CD4-positive, alpha-beta T cell treated with Interleukin-4 for 4 hours (primary cell): Measurements from ENCODE around the gene BEST1.
"Not testable (repeated sequence)": the region's sequence is repeated elsewhere in the genome, so short reads cannot be mapped to it uniquely, and the experiment has no call there.

ENCODE experiments used
- DNase-seq: peaks from one replicate; pipeline ENCODE4 v3.0.0-alpha.2; 2020

Gene BEST1

GRCh38 chr11:61949169-61950034 is 749 bp upstream of the BEST1 start:
- no peak for DNase-seq

DNA sequence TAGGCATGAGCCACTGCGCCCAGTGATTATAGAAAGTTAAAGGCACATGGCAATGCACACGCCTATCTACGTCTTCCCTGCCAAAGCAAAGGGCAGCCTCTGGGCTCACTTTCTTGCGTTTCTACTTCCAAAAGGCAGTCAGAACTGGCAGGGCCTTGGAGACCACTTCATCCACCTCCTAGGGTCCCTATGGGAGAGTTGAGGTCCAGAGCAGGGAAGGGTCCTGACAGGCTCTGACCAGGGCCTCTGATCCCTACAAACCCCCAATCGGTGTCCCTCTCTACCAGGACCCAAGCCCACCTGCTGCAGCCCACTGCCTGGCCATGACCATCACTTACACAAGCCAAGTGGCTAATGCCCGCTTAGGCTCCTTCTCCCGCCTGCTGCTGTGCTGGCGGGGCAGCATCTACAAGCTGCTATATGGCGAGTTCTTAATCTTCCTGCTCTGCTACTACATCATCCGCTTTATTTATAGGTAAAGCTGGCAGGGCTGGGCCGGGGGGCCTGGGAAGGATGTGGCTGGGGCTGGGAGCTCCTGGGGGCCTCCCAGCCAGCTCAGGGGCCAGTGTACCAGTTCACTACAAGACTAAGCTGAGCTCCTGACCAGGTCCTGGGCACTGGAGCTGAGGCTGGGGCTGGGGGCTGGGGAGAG is 1.5 kb downstream of the BEST1 start:
- DNase-seq, result no peak

- no peak for DNase-seq
These were observed 2.7 kb downstream of the BEST1 start for GRCh38 chr11:61952882-61953281.

- DNase-seq, result not testable (repeated sequence)
These were observed 3.5 kb downstream of the BEST1 start for GRCh38 chr11:61953632-61954031.

GRCh38 chr11:61954106-61954850 is 4.1 kb downstream of the BEST1 start:
- no peak for DNase-seq

GRCh38 chr11:61954851-61955421 is 4.8 kb downstream of the BEST1 start:
- no peak for DNase-seq

DNA sequence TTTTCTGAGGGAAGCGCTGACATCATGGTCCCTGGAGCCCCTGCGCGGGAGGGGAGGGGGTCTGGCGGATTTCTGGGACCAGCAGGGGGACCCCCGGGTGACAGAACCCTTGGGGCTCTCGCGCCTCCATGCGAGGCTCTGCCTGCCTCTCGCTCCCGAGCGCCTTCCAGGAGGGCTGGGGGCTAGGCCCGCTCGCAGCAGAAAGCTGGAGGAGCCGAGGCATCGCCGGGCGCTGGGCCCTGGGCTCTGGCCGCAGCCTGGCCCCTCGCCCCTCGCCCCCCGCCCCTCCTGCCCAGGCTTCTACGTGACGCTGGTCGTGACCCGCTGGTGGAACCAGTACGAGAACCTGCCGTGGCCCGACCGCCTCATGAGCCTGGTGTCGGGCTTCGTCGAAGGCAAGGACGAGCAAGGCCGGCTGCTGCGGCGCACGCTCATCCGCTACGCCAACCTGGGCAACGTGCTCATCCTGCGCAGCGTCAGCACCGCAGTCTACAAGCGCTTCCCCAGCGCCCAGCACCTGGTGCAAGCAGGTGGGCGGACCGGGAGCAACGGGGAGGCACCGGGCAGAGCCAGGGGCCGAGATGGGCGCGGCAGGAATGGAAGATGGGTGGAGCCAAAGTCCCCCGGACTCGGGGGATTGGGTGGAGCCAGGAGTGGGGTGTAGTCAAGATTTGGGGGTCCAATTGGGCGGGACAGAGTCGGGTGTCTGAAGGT is 5.4 kb downstream of the BEST1 start:
- no peak for DNase-seq

DNA sequence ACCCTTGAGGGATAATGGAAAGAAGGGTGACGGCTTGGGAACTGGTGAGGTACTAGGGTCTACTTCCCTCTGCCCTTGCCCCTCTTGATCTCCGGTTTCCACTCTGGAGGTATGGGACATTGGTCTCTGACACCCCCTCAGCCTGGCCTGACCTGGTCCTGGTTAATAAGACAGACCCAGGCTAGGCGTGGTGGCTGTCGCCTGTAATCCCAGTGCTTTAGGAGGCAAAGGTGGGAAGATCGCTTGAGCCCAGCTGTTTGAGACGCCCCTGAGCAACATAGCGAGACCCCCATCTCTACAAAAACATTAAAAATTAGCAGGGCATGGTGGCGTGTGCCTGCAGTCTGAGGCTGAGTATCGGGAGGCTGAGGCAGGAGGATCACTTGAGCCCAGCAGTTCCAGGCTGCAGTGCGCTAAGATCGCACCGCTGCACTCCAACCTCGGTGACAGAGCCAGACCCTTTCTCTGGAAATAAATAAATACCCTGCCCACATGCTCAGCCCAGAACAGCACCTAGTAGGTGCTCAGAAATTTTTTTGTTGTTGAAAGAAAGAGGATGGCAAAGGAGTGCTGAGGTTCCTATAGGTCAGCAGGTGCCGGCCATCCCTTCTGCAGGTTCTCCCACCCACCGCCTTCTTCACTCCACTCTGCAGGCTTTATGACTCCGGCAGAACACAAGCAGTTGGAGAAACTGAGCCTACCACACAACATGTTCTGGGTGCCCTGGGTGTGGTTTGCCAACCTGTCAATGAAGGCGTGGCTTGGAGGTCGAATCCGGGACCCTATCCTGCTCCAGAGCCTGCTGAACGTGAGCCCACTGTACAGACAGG is 6.3 kb downstream of the BEST1 start:
- no peak for DNase-seq

DNA sequence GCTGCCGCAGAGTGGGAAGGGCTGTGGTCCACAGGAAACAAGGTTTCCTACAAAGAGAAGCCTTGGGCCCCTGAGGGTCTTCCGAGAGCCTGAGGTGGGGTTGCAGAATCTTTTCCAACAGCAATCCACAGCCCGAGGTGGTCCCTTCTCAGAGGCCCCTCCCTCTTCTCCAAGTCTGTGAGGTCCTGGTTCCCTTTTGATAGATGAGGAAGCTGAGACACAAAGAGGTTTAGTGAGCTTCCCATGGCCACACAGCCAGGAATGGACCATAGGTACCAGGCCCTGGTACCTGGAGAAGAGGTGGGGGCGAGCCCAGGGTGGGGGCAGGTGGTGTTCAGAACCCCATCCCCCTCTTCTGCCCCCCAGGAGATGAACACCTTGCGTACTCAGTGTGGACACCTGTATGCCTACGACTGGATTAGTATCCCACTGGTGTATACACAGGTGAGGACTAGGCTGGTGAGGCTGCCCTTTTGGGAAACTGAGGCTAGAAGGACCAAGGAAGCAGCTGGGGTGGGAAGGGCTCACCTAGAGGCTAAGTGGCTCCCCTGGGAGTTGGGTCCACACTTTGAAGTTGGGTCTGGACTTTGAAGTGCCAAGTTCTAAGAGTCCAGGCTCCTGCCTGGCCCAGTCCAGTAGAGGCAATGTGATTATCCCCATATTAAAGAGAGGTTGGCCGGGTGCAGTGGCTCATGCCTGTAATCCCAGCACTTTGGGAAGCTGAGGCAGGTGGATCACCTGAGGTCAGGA is 7.0 kb downstream of the BEST1 start:
- DNase-seq, result no peak

GRCh38 chr11:61958590-61958989 is 8.4 kb downstream of the BEST1 start:
- no peak for DNase-seq

GRCh38 chr11:61959114-61959513 is 9.0 kb downstream of the BEST1 start:
- no peak for DNase-seq

DNA sequence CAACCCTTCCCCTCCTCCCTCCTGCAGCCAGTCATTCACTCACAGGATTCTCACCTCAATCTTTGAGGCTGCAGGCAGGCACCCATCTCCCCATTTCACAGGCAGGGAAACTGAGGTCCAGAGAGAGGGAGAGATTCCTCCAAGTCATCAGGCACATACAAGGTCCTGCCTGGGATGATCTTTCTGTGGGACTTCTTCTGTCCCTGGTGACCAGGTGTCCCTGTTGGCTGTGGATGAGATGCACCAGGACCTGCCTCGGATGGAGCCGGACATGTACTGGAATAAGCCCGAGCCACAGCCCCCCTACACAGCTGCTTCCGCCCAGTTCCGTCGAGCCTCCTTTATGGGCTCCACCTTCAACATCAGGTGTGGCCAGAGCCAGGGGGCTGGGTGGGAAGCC is 9.5 kb downstream of the BEST1 start:
- no peak for DNase-seq

DNA sequence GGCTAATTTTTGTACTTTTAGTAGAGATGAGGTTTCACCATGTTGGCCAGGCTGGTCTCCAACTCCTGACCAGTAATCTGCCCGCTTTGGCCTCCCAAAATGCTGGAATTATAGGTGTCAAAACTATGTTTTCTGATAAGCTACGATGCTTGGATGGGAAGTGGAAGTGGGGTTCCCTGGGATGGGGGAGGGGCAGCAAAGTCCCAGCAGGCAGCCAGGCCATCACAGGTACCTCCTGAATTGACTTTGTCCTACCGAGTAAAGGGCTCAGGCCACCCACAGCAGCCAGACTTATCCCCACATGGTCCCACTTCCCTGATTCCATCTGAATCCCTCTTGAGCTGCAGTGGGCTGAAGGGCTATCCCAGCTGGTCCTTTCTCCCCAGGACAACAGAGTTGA is 10.4 kb downstream of the BEST1 start:
- DNase-seq, result no peak

DNA sequence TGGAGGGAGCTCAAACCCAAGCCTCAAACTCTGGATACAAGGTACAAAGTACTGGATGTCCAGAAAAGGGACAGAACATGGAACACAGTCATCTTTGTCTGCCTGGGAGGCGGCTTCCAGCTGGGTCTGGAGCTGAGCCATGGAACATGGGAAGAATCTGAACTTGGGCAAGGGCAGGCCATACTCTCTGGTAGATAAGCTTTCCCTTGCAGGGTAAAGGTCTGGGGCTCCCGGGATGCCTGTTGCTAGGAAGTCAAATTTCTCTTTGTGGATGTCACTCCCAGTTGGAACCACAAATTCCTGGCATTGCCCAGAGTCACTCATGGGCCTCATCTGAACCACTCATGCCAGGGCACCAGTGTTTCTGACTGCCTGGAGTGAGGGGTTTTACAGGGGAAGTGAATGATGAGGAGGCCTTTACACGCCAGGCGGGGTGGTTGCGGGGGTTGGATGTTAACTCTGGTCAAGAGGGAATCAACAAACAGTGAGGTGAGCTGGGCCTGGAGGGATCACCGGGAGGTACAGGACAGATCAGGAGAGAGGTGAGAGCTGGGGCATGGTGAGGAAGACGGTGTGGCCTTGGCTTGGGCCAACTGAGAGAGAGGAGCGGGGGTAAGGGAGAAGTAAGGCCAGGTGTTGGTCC is 11.5 kb downstream of the BEST1 start:
- no peak for DNase-seq

DNA sequence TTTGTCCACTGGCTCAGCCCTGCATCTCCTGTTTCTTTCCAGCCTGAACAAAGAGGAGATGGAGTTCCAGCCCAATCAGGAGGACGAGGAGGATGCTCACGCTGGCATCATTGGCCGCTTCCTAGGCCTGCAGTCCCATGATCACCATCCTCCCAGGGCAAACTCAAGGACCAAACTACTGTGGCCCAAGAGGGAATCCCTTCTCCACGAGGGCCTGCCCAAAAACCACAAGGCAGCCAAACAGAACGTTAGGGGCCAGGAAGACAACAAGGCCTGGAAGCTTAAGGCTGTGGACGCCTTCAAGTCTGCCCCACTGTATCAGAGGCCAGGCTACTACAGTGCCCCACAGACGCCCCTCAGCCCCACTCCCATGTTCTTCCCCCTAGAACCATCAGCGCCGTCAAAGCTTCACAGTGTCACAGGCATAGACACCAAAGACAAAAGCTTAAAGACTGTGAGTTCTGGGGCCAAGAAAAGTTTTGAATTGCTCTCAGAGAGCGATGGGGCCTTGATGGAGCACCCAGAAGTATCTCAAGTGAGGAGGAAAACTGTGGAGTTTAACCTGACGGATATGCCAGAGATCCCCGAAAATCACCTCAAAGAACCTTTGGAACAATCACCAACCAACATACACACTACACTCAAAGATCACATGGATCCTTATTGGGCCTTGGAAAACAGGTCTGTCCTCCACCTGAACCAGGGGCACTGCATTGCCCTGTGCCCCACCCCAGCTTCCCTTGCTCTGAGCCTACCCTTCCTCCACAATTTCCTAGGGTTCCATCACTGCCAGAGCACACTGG is 12.3 kb downstream of the BEST1 start:
- no peak for DNase-seq

GRCh38 chr11:61963016-61963281 is 12.8 kb downstream of the BEST1 start:
- DNase-seq, result no peak

DNA sequence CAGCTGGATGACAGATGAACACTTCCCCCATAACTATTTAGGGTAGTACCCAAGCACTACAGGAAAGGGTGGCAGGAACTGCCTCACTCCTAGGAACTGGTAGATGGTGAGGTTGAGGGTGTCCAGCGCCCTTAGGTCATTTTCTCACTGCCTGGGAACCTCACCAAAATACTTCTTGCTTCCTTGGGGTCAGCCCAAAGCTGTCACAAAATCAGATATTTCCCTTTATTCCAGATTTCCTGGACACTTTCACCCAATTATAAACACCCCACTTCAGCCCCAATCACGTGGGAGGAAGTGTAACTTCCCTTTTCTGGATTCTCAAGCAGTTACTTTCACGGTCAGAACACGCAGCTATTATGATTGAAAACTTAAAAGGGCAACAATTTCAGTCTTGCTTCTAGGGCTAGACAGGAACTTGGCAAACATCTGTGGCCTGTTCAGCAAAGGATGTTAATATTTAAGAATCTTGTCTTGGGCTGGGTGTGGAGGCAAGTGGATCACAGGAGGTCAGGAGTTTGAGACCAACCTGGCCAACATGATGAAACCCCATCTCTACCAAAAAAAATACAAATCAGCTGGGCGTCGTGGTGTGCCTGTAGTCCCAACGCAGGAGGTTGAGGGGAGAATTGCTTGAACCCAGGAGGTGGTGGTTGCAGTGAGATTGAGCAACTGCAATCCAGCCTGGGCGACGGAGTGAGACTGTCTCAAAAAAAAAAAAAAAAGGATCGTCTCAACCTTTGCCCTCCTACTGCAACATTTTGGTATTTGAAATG is 13.3 kb downstream of the BEST1 start:
- peak; percentile 22 for DNase-seq

GRCh38 chr11:61964058-61964665 is 14.0 kb downstream of the BEST1 start:
- no peak for DNase-seq
